SK-N-SH (cell line): Measurements from ENCODE around the gene C1orf35. TPM values are rescaled to one million over a fixed set of nuclear protein-coding genes. Genes with fewer than 3 reads are reported as not detected.

Source experiments
- CTCF ChIA-PET: fragments of 300-600, 350-600 bp; formaldehyde crosslinking; extraction: SDS; loops from one replicate; lab custom pipeline; 2021; lab: Yijun Ruan, JAX
- POLR2A ChIA-PET: fragments of 350-600 bp; sonication (Branson Sonifier 250); formaldehyde crosslinking; extraction: SDS; loops from one replicate; lab custom pipeline; 2020; ENCODE audit warnings: antibody characterized with exemption, inconsistent platforms; lab: Yijun Ruan, JAX
- DNase-seq: peaks from one replicate; pipeline ENCODE4 v3.0.0; 2012
- H2AFZ ChIP-seq: fragments of 200-600 bp; sonication (generic); 2 replicates; pipeline ENCODE4 v1.8.1; 2016; ENCODE audit warnings: antibody characterized with exemption, mild to moderate bottlenecking, low read depth
- H3F3A ChIP-seq: fragments of 200-600 bp; sonication (generic); replicated peaks from 2 replicates; pipeline ENCODE3; 2016; ENCODE audit warnings: antibody characterized with exemption, mild to moderate bottlenecking; ENCODE audit not compliant: insufficient read depth
- H3K27ac ChIP-seq, 2 experiments: fragments of 200-500 bp in 1 of 2; fragments of 200-600 bp in 1 of 2; sonication (Bioruptor generic) in 1 of 2; sonication (generic), shearing (Covaris generic) in 1 of 2; 2 replicates each; pipeline versions ENCODE4 v1.5.1 to v1.6.1; 2014 to 2016; ENCODE audit warnings: low read depth in 2 of 2, inconsistent platforms in 1 of 2, low read length in 1 of 2, mild to moderate bottlenecking in 1 of 2, mixed read lengths in 1 of 2
- H3K27me3 ChIP-seq: fragments of 200-600 bp; sonication (generic), shearing (Covaris generic); 2 replicates; pipeline ENCODE4 v1.6.1; 2016; ENCODE audit warnings: mixed run types; ENCODE audit not compliant: insufficient read depth
- H3K36me3 ChIP-seq, 2 experiments: fragments of 200-500 bp in 1 of 2; fragments of 200-600 bp in 1 of 2; sonication (Bioruptor generic) in 1 of 2; sonication (generic) in 1 of 2; replicated peaks in 1 of 2; 2 replicates each; pipeline versions ENCODE3 to v1.5.1; 2014 to 2016; ENCODE audit warnings: low read length in 1 of 2, mild to moderate bottlenecking in 1 of 2; ENCODE audit not compliant: insufficient read depth in 2 of 2, control insufficient read depth in 1 of 2
- H3K4me1 ChIP-seq, 2 experiments: fragments of 200-500 bp in 1 of 2; fragments of 200-600 bp in 1 of 2; sonication (Bioruptor generic) in 1 of 2; sonication (generic), shearing (Covaris generic) in 1 of 2; 2 replicates each; pipeline versions ENCODE4 v1.5.1 to v1.6.1; 2014 to 2016; ENCODE audit warnings: low read depth in 1 of 2, low read length in 1 of 2, mixed run types in 1 of 2; ENCODE audit not compliant: insufficient read depth in 2 of 2, control insufficient read depth in 1 of 2
- H3K4me2 ChIP-seq: fragments of 200-600 bp; sonication (generic), shearing (Covaris generic); 2 replicates; pipeline ENCODE4 v1.6.1; 2017; ENCODE audit warnings: mixed run types
- H3K4me3 ChIP-seq, 2 experiments: fragments of 200-500 bp in 1 of 2; fragments of 200-600 bp in 1 of 2; sonication (Bioruptor generic) in 1 of 2; sonication (generic), shearing (Covaris generic) in 1 of 2; 2 replicates each; pipeline versions ENCODE4 v1.5.1 to v1.8.1; 2014 to 2016; ENCODE audit warnings: low read depth in 2 of 2, inconsistent platforms in 1 of 2, low read length in 1 of 2, mild to moderate bottlenecking in 1 of 2, mixed read lengths in 1 of 2, moderate library complexity in 1 of 2
- H3K79me2 ChIP-seq: fragments of 200-600 bp; sonication (generic); 2 replicates; pipeline ENCODE4 v1.8.1; 2017; ENCODE audit warnings: mild to moderate bottlenecking; ENCODE audit not compliant: insufficient read depth
- H3K9ac ChIP-seq: fragments of 200-600 bp; sonication (generic); 2 replicates; pipeline ENCODE4 v1.6.1; 2017; ENCODE audit warnings: mixed run types
- H3K9me2 ChIP-seq: fragments of 200-600 bp; sonication (generic); 2 replicates; pipeline ENCODE4 v1.6.1; 2017; ENCODE audit warnings: mixed run types
- H3K9me3 ChIP-seq: fragments of 200-600 bp; sonication (generic); 2 replicates; pipeline ENCODE4 v1.6.1; 2017; ENCODE audit warnings: mixed run types, mild to moderate bottlenecking, moderate library complexity
- H4K20me1 ChIP-seq: fragments of 200-600 bp; sonication (generic); 2 replicates; pipeline ENCODE4 v1.6.1; 2017; ENCODE audit warnings: mild to moderate bottlenecking, mixed run types; ENCODE audit not compliant: insufficient read depth
- CHD2 ChIP-seq: fragments of 150-350 bp; IDR thresholded peaks from 2 replicates; pipeline ENCODE4 v1.6.1; 2018; ENCODE audit warnings: low read length; ENCODE audit not compliant: partially characterized antibody
- CTCF ChIP-seq: fragments of 200-600 bp; sonication (generic); IDR thresholded peaks from 2 replicates; pipeline ENCODE4 v1.6.1; 2017; ENCODE audit warnings: antibody characterized with exemption, mild to moderate bottlenecking, moderate library complexity
- EZH2phosphoT487 ChIP-seq: fragments of 200-600 bp; sonication (generic); IDR thresholded peaks from 2 replicates; pipeline ENCODE4 v1.6.1; 2017; ENCODE audit warnings: low read depth, mixed run types, mild to moderate bottlenecking, antibody characterized with exemption, moderate library complexity, borderline replicate concordance
- FOSL2 ChIP-seq: IDR thresholded peaks from 2 replicates; pipeline ENCODE4 v1.4.0; 2012; ENCODE audit warnings: low read depth, mild to moderate bottlenecking, moderate library complexity, borderline replicate concordance
- FOXJ3 ChIP-seq: sonication (generic); formaldehyde crosslinking; IDR thresholded peaks from 2 replicates; pipeline ENCODE4 v1.5.1; 2020; ENCODE audit warnings: mild to moderate bottlenecking, missing genetic modification reagents
- GABPA ChIP-seq: IDR thresholded peaks from 2 replicates; pipeline ENCODE4 v1.4.0; 2012; ENCODE audit warnings: low read depth, mild to moderate bottlenecking
- JUND ChIP-seq: IDR thresholded peaks from 2 replicates; pipeline ENCODE4 v1.4.0; 2012
- REST ChIP-seq: IDR thresholded peaks from 2 replicates; pipeline ENCODE4 v1.6.1; 2012; ENCODE audit warnings: mild to moderate bottlenecking, low read depth, low read length, moderate library complexity
- RXRA ChIP-seq: IDR thresholded peaks from 2 replicates; pipeline ENCODE4 v1.4.0; 2012; ENCODE audit warnings: low read depth, mild to moderate bottlenecking, borderline replicate concordance
- TAF1 ChIP-seq: IDR thresholded peaks from 2 replicates; pipeline ENCODE4 v1.6.1; 2012; ENCODE audit warnings: low read depth, mild to moderate bottlenecking, low read length, moderate library complexity, borderline replicate concordance
- TEAD4 ChIP-seq: IDR thresholded peaks from 2 replicates; pipeline ENCODE4 v1.4.0; 2012; ENCODE audit warnings: mild to moderate bottlenecking, borderline replicate concordance; ENCODE audit not compliant: insufficient read depth
- USF1 ChIP-seq: IDR thresholded peaks from 2 replicates; pipeline ENCODE4 v1.4.0; 2012; ENCODE audit warnings: low read depth, borderline replicate concordance
- USF2 ChIP-seq: fragments of 150-350 bp; IDR thresholded peaks from 2 replicates; pipeline ENCODE4 v1.6.1; 2017; ENCODE audit warnings: antibody characterized with exemption, low read length, low read depth, borderline replicate concordance
- YY1 ChIP-seq: IDR thresholded peaks from 2 replicates; pipeline ENCODE4 v1.4.0; 2012; ENCODE audit warnings: low read depth, mild to moderate bottlenecking
- WGBS: methylation state at CpG from one replicate; pipeline ENCODE4 v1.1.6; 2017; ENCODE audit warnings: low lambda C conversion rate; 5-methylcytosine and 5-hydroxymethylcytosine counted together
- polyA plus RNA-seq, 3 experiments: library from polyadenylated mRNA; depleted of rRNA; stranded (reverse); fragments of >200 nt; gene quantifications; 2 replicates each; pipeline ENCODE4 v1.2.3, GENCODE V29; 2012

C1orf35 gene
- polyA plus RNA-seq, 1 of the 3 experiments (the other 2 are of a cell fraction), result 42.9 TPM

- peak overlapping the region; percentile 36 to 56; a peak in 2 of 4 replicates for H3K27ac ChIP-seq
- H3K4me2 ChIP-seq, result peak overlapping the region; percentile 100
- peak overlapping the region; percentile 98 for H3K9ac ChIP-seq
- TF ChIP-seq YY1 (no peak), TEAD4 (no peak), USF1 (no peak)
- peak overlapping the region; percentile 98 to 99 for H3K4me3 ChIP-seq
- no peaks in the 10 kb centered on the region for H3K9me2 ChIP-seq
- ChIA-PET CTCF (interaction anchor here (0.6 to 1.7 kb wide), 2 partner anchors 15 to 78 kb away, joined by 3 to 4 read pairs; no protein-coding TSS in a partner anchor), POLR2A (interaction anchor here (0.6 to 1.0 kb wide), 4 partner anchors 17 to 25 kb away, joined by 3 to 4 read pairs (median 4); no protein-coding TSS in a partner anchor)
- no peaks in the 10 kb centered on the region for H3K9me3 ChIP-seq
- peaks cover 73% of the 10 kb centered on the region for H3K79me2 ChIP-seq
- no peaks in the 10 kb centered on the region for H3K27me3 ChIP-seq
- peaks cover 37% of the 10 kb centered on the region for H4K20me1 ChIP-seq
- H3K36me3 ChIP-seq, result peaks cover 2% of the 10 kb centered on the region in 2 experiments
- peak; percentile 66 for DNase-seq
- WGBS, result 30% methylated on average over 9 of the region's 31 CpGs
- H2AFZ ChIP-seq, result peak overlapping the region; percentile 85
- H3F3A ChIP-seq, result peaks cover 10% of the 10 kb centered on the region
- peaks cover 23 to 30% of the 10 kb centered on the region in 2 experiments for H3K4me1 ChIP-seq
These were observed 21.4 kb downstream of the C1orf35 start for GRCh38 chr1:228081578-228082213.

- WGBS, result 88% methylated on average over 7 of the region's 7 CpGs
- Histone ChIP-seq H4K20me1 (peaks cover 31% of the 10 kb centered on the region), H3K4me1 (peaks cover 18 to 30% of the 10 kb centered on the region in 2 experiments), H3F3A (peaks cover 7% of the 10 kb centered on the region), H3K27me3 (no peaks in the 10 kb centered on the region), H2AFZ (no peak overlapping the region), H3K9ac (peak overlapping the region; percentile 98), H3K9me2 (no peaks in the 10 kb centered on the region)
- POLR2A ChIA-PET, result no interaction called here
- peak; percentile 54 for DNase-seq
- no peak for TF ChIP-seq CHD2
- no peak for TF ChIP-seq TAF1
- TF ChIP-seq GABPA, result no peak
- no peak for TF ChIP-seq RXRA
- no peak for TF ChIP-seq TEAD4
- TF ChIP-seq CTCF, result no peak
- TF ChIP-seq FOXJ3 (CRISPR knock-in tag), result no peak
- TF ChIP-seq JUND, result no peak
- no peak for TF ChIP-seq FOSL2
- TF ChIP-seq REST, result no peak
- no peak for TF ChIP-seq USF1
- TF ChIP-seq EZH2phosphoT487, result no peak
- no peak for TF ChIP-seq USF2
- TF ChIP-seq, all 33 proteins: peak for 0
- Histone ChIP-seq H3K9me3 (no peaks in the 10 kb centered on the region), H3K27ac (peak overlapping the region in 1 of 2 experiments; percentile 56; a peak in 1 of 4 replicates), H3K36me3 (peaks cover 0 to 2% of the 10 kb centered on the region in 2 experiments), H3K79me2 (peaks cover 68% of the 10 kb centered on the region), H3K4me2 (peak overlapping the region; percentile 100), H3K4me3 (peak overlapping the region; percentile 98 to 99)
- CTCF ChIA-PET, result interaction anchor here (1.7 kb wide), 1 partner anchor 77 kb away, joined by 3 read pairs; no protein-coding TSS in a partner anchor
These were observed 22.0 kb downstream of the C1orf35 start for GRCh38 chr1:228081144-228081543.
